ENCODE measurements around the gene MAGI1.

The MAGI1 gene

GRCh38 chr3:65851827-65852226 is 186.9 kb downstream of the MAGI1 start:
- Histone ChIP-seq H3K27ac (replicated peaks) (no peak overlapping the region), H3K4me3 (replicated peaks; ENCODE audit: insufficient read depth, low read length) (no peak overlapping the region), H3K27me3 (ENCODE audit: insufficient read depth, poor library complexity, severe bottlenecking) (no peaks in the 10 kb centered on the region)
- TF ChIP-seq CTCF (IDR thresholded peaks at IDR 0.05; ENCODE audit: insufficient read depth, low read length) (no peak), POLR2AphosphoS5 (IDR thresholded peaks at IDR 0.05; ENCODE audit: low read depth) (no peak), GABPA (IDR thresholded peaks at IDR 0.05; ENCODE audit: low read depth) (no peak), SPI1 (IDR thresholded peaks at IDR 0.05; ENCODE audit: borderline replicate concordance, low read depth) (no peak)
- TF ChIP-seq, protein P1, sequence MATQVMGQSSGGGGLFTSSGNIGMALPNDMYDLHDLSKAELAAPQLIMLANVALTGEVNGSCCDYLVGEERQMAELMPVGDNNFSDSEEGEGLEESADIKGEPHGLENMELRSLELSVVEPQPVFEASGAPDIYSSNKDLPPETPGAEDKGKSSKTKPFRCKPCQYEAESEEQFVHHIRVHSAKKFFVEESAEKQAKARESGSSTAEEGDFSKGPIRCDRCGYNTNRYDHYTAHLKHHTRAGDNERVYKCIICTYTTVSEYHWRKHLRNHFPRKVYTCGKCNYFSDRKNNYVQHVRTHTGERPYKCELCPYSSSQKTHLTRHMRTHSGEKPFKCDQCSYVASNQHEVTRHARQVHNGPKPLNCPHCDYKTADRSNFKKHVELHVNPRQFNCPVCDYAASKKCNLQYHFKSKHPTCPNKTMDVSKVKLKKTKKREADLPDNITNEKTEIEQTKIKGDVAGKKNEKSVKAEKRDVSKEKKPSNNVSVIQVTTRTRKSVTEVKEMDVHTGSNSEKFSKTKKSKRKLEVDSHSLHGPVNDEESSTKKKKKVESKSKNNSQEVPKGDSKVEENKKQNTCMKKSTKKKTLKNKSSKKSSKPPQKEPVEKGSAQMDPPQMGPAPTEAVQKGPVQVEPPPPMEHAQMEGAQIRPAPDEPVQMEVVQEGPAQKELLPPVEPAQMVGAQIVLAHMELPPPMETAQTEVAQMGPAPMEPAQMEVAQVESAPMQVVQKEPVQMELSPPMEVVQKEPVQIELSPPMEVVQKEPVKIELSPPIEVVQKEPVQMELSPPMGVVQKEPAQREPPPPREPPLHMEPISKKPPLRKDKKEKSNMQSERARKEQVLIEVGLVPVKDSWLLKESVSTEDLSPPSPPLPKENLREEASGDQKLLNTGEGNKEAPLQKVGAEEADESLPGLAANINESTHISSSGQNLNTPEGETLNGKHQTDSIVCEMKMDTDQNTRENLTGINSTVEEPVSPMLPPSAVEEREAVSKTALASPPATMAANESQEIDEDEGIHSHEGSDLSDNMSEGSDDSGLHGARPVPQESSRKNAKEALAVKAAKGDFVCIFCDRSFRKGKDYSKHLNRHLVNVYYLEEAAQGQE (IDR thresholded peaks at IDR 0.05; ENCODE audit: insufficient replicate concordance, low read depth): no peak
- DNase-seq (ENCODE audit: low read depth in 1 of 2, low spot score in 1 of 2): no peak

DNA sequence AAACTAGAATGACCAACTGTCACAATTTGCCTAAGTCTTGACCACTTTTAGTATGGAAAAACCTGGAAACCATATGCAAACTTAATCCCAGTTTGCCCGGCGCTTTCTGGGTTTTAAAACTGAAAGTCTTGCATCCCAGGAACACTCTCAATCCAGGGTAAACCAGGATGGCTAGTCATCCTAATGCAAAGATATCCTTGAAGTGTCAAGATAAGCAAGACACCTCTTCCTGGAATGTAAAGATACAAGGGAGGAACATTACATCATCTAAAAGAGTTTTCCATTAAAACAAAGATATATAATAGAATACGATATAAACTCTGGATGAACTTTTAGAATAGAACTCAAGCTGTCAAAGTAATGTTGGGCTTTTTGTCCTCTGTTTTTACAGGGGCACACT is 188.5 kb downstream of the MAGI1 start:
- no peaks in the 10 kb centered on the region for H3K27me3 ChIP-seq (ENCODE audit: insufficient read depth, poor library complexity, severe bottlenecking)
- DNase-seq (ENCODE audit: low read depth in 1 of 2, low spot score in 1 of 2): no peak
- H3K27ac ChIP-seq (replicated peaks): no peak overlapping the region
- no peak for TF ChIP-seq POLR2AphosphoS5 (IDR thresholded peaks at IDR 0.05; ENCODE audit: low read depth)
- TF ChIP-seq GABPA (IDR thresholded peaks at IDR 0.05; ENCODE audit: low read depth): no peak
- no peak for TF ChIP-seq SPI1 (IDR thresholded peaks at IDR 0.05; ENCODE audit: borderline replicate concordance, low read depth)
- TF ChIP-seq, protein P1 (IDR thresholded peaks at IDR 0.05; ENCODE audit: insufficient replicate concordance, low read depth): no peak
- TF ChIP-seq CTCF (IDR thresholded peaks at IDR 0.05; ENCODE audit: insufficient read depth, low read length): no peak
- no peak overlapping the region for H3K4me3 ChIP-seq (replicated peaks; ENCODE audit: insufficient read depth, low read length)

- no peak; the same call in 1 of the 2 replicates for TF ChIP-seq SPI1 (IDR thresholded peaks at IDR 0.05; ENCODE audit: borderline replicate concordance, low read depth)
- TF ChIP-seq CTCF (IDR thresholded peaks at IDR 0.05; ENCODE audit: insufficient read depth, low read length): no peak
- TF ChIP-seq, protein P1 (IDR thresholded peaks at IDR 0.05; ENCODE audit: insufficient replicate concordance, low read depth): no peak
- no peak for TF ChIP-seq GABPA (IDR thresholded peaks at IDR 0.05; ENCODE audit: low read depth)
- DNase-seq (ENCODE audit: low read depth in 1 of 2, low spot score in 1 of 2): no peak
- Histone ChIP-seq H3K4me3 (replicated peaks; ENCODE audit: insufficient read depth, low read length) (no peak overlapping the region), H3K27me3 (ENCODE audit: insufficient read depth, poor library complexity, severe bottlenecking) (no peaks in the 10 kb centered on the region), H3K27ac (replicated peaks) (no peak overlapping the region)
Observed at GRCh38 chr3:65848024-65848423, 190.7 kb downstream of the MAGI1 start.

Measured in HL-60 (cell line).